OCI-LY1 (cell line): Measurements from ENCODE around the gene RORB.

ENCODE experiments used
- CTCF ChIP-seq: fragments of 200-600 bp; sonication (generic), shearing (Covaris generic); IDR thresholded peaks from 2 replicates; pipeline ENCODE4 v1.5.1; 2017; ENCODE audit warnings: mild to moderate bottlenecking, antibody characterized with exemption, low read length, moderate library complexity, mixed read lengths
- EZH2 ChIP-seq: fragments of 200-600 bp; sonication (generic), shearing (Covaris generic); IDR thresholded peaks from 2 replicates; pipeline ENCODE4 v1.8.0; 2017; ENCODE audit warnings: borderline replicate concordance, mixed run types, mild to moderate bottlenecking, antibody characterized with exemption, low read length, moderate library complexity, mixed read lengths

- TF ChIP-seq CTCF (no peak), EZH2 (no peak)
Measured at GRCh38 chr9:74736646-74737045, 239.5 kb downstream of the RORB start.
